ENCODE data around the gene USP8. TPM values are rescaled to one million over a fixed set of nuclear protein-coding genes. Genes with fewer than 3 reads are reported as not detected.

The USP8 gene
- total RNA-seq, 1 experiment from 2014 or later, result 48.5 TPM

DNA sequence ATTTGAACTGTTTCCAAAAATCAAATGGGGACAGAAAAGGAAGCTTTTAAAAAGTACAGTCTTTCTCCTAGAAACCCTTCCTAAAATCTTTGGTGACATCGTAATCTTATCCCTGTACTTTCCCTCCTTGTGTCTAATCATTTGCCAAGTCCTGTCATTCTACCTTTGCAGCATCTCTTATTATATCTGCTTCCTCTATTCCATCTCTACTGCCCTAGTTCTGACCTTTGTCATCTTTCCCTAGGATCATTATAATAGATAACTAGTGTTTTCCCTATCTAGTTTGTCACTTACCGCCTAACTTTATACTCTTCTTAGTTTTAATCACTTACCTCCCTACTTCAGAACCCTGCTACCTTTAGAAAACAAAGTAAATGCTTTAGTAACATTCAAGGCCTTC, 11.6 kb downstream of the USP8 start:
- no peak overlapping the region for H3K27ac ChIP-seq (ENCODE audit: low read depth, low read length, poor library complexity, severe bottlenecking)
- no peaks in the 10 kb centered on the region for H3K27me3 ChIP-seq (replicated peaks; ENCODE audit: insufficient read depth, low read depth, low read length, poor library complexity)
- CTCF ChIA-PET, result no interaction called here
- no peak overlapping the region for H3K4me3 ChIP-seq (ENCODE audit: low read depth, low read length, poor library complexity, severe bottlenecking)
- TF ChIP-seq, protein P1, sequence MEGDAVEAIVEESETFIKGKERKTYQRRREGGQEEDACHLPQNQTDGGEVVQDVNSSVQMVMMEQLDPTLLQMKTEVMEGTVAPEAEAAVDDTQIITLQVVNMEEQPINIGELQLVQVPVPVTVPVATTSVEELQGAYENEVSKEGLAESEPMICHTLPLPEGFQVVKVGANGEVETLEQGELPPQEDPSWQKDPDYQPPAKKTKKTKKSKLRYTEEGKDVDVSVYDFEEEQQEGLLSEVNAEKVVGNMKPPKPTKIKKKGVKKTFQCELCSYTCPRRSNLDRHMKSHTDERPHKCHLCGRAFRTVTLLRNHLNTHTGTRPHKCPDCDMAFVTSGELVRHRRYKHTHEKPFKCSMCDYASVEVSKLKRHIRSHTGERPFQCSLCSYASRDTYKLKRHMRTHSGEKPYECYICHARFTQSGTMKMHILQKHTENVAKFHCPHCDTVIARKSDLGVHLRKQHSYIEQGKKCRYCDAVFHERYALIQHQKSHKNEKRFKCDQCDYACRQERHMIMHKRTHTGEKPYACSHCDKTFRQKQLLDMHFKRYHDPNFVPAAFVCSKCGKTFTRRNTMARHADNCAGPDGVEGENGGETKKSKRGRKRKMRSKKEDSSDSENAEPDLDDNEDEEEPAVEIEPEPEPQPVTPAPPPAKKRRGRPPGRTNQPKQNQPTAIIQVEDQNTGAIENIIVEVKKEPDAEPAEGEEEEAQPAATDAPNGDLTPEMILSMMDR (conservative IDR thresholded peaks at IDR 0.05; ENCODE audit: low read depth, low read length), result no peak
- TF ChIP-seq EZH2 (IDR thresholded peaks at IDR 0.05; ENCODE audit: borderline replicate concordance, low read depth, low read length, poor library complexity, severe bottlenecking), result no peak
- BruUV-seq (replicated peaks), result no TSS peak
- POLR2A ChIA-PET (ENCODE audit: low non-redundant PET), result no interaction called here
- no peak for DNase-seq (ENCODE audit: low spot score)
- intact Hi-C loops (cut with micrococcal nuclease; ENCODE audit: unreplicated experiment), result no loop called here
- H3K36me3 ChIP-seq (ENCODE audit: insufficient read depth, low read length, poor library complexity, severe bottlenecking), result peaks cover 16% of the 10 kb centered on the region
- no peaks in the 10 kb centered on the region for H3K9me3 ChIP-seq (ENCODE audit: low read depth, low read length, poor library complexity, severe bottlenecking)
- H3K4me1 ChIP-seq (ENCODE audit: insufficient read depth, low read length, poor library complexity, severe bottlenecking), result no peaks in the 10 kb centered on the region

DNA sequence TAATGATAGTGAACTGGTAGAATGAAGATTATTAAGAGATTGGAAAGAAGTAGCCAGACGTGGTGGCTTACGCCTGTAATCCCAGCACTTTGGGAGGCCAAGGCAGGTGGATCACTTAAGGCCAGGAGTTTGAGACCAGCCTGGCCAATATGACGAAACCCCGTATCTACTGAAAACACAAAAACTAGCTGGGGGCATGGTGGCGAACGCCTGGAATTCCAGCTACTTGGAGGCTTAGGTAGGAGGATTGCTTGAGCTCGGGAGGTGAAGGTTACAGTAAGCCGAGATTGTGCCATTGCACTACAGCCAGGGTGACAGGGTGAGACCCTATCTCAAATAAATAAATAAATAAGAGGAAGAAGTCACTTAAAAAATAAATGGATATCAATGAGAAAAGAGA, 14.0 kb downstream of the USP8 start:
- H3K4me3 ChIP-seq (ENCODE audit: low read depth, low read length, poor library complexity, severe bottlenecking), result no peak overlapping the region
- DNase-seq (ENCODE audit: low spot score), result no peak
- intact Hi-C loops (cut with micrococcal nuclease; ENCODE audit: unreplicated experiment), result no loop called here
- CTCF ChIA-PET, result no interaction called here
- no peak overlapping the region for H3K27ac ChIP-seq (ENCODE audit: low read depth, low read length, poor library complexity, severe bottlenecking)
- no peaks in the 10 kb centered on the region for H3K4me1 ChIP-seq (ENCODE audit: insufficient read depth, low read length, poor library complexity, severe bottlenecking)
- no peaks in the 10 kb centered on the region for H3K9me3 ChIP-seq (ENCODE audit: low read depth, low read length, poor library complexity, severe bottlenecking)
- no TSS peak for BruUV-seq (replicated peaks)
- H3K36me3 ChIP-seq (ENCODE audit: insufficient read depth, low read length, poor library complexity, severe bottlenecking), result peaks cover 23% of the 10 kb centered on the region
- TF ChIP-seq, protein P1 (conservative IDR thresholded peaks at IDR 0.05; ENCODE audit: low read depth, low read length), result no peak
- TF ChIP-seq EZH2 (IDR thresholded peaks at IDR 0.05; ENCODE audit: borderline replicate concordance, low read depth, low read length, poor library complexity, severe bottlenecking), result no peak
- H3K27me3 ChIP-seq (replicated peaks; ENCODE audit: insufficient read depth, low read depth, low read length, poor library complexity), result no peaks in the 10 kb centered on the region
- POLR2A ChIA-PET (ENCODE audit: low non-redundant PET), result no interaction called here

DNA sequence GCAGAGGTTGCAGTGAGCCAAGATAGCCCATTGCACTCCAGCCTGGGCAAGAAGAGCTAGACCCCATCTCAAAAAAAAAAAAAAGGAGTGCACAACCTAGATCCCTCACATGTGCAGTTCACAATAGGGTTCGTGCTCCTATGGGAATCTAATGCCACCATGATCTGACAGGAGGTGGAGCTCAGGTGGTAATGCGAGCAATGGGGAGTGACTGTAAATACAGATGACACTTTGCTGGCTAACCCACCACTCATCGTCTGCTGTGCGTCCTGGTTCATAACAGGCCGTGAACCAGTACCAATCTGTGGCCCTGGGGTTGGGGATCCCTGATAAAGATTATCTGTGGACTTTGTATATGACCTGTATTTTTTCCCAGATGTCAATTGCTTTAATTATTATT, 16.7 kb downstream of the USP8 start:
- ChIA-PET POLR2A (ENCODE audit: low non-redundant PET) (no interaction called here), CTCF (no interaction called here)
- Histone ChIP-seq H3K4me1 (ENCODE audit: insufficient read depth, low read length, poor library complexity, severe bottlenecking) (no peaks in the 10 kb centered on the region), H3K27me3 (replicated peaks; ENCODE audit: insufficient read depth, low read depth, low read length, poor library complexity) (no peaks in the 10 kb centered on the region), H3K4me3 (ENCODE audit: low read depth, low read length, poor library complexity, severe bottlenecking) (no peak overlapping the region), H3K27ac (ENCODE audit: low read depth, low read length, poor library complexity, severe bottlenecking) (no peak overlapping the region), H3K36me3 (ENCODE audit: insufficient read depth, low read length, poor library complexity, severe bottlenecking) (peaks cover 27% of the 10 kb centered on the region), H3K9me3 (ENCODE audit: low read depth, low read length, poor library complexity, severe bottlenecking) (no peaks in the 10 kb centered on the region)
- no peak for TF ChIP-seq EZH2 (IDR thresholded peaks at IDR 0.05; ENCODE audit: borderline replicate concordance, low read depth, low read length, poor library complexity, severe bottlenecking)
- TF ChIP-seq, protein P1 (conservative IDR thresholded peaks at IDR 0.05; ENCODE audit: low read depth, low read length), result no peak
- intact Hi-C loops (cut with micrococcal nuclease; ENCODE audit: unreplicated experiment), result no loop called here
- BruUV-seq (replicated peaks), result no TSS peak
- DNase-seq (ENCODE audit: low spot score), result no peak

Data from A673 (cell line).